ENCODE measurements around the gene ZNF319.
"Not testable (repeated sequence)": the region's sequence is repeated elsewhere in the genome, so short reads cannot be mapped to it uniquely, and the experiment has no call there.

The ZNF319 gene

GRCh38 chr16:58022601-58023371 lies 22.3 kb upstream of the ZNF319 start:
- FAIRE-seq (no peak), DNase-seq (ENCODE audit: insufficient read length, low spot score) (no peak)

- FAIRE-seq (no peak), DNase-seq (ENCODE audit: insufficient read length, low spot score) (no peak)
Measured at GRCh38 chr16:58021661-58022551, 21.4 kb upstream of the ZNF319 start.

GRCh38 chr16:58020628-58021521 lies 20.4 kb upstream of the ZNF319 start:
- DNase-seq (ENCODE audit: insufficient read length, low spot score) (no peak), FAIRE-seq (peak; percentile 88)

DNA sequence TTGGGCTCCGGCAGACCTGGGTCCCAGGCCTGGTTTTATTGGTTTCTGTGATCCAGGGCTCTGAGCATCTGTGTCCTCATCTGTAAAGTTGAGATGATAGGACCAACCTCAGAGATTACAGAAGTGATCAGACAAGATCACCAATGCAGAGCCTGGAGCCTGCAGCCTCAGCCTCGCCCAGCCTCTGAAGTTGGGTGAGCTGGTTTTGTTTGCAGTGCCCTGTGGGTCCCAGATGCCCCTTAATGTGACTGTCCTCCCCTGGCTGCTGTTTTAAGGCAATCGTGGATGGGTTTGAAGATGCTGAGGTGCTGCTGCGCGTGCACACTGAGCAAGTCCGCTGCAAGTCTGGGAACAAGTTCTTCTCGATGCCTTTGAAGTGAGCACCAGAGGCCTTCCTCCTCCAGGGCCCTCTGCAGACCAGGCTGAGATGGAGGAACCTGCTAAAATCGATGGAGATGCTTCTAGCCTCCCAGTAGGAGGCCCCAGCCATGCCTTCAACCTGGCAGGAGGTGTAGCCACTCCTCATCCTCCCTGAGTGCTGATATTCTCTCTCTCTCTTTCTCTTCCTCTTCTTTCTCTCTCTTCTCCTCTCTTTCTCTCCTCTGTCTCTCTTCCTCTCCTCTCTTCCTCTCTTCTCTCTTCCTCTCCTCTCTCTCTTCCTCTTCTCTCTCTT lies 19.5 kb upstream of the ZNF319 start:
- DNase-seq (ENCODE audit: insufficient read length, low spot score): no peak
- FAIRE-seq: no peak

- FAIRE-seq (no peak), DNase-seq (ENCODE audit: insufficient read length, low spot score) (no peak)
Measured at GRCh38 chr16:58018803-58019202, 18.3 kb upstream of the ZNF319 start.

- FAIRE-seq: no peak
- DNase-seq (ENCODE audit: insufficient read length, low spot score): no peak
Measured at GRCh38 chr16:58016840-58017446, 16.5 kb upstream of the ZNF319 start.

DNA sequence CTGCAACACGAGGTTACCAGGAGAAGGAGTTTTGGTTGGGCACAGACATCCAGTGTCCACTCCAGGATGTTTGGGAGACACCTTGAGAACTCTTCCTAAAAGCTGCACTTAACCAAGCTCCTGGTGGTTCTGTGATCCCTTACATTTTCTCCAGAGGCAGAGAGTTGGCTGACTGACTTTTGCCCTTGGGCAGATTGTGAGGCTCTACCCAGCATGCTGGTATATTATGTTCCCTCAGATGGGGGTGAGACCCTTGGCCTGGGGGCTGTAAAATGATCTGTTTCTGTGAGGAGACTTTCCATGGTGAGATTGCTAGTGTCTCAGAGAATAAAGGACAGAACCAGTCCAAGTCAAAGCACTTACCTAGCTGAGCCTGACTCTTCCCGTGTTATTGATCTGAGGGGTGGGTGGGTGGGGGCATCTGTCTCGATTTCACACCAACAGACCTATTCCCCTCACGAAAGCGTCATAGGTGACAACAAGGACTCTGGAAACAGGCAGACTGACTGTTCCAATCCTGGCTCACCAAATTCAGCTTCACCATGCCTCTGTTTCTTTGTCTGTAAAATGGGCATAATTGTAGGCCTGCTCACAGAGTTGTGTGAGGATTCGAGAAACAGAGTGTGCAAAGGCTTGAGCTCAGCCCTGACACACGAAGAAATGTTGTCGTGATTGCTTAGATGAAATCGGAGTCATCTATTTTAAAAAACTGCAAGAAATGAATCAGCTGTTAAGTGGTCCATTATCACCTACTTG lies 12.9 kb upstream of the ZNF319 start:
- no peak for DNase-seq (ENCODE audit: insufficient read length, low spot score)
- FAIRE-seq: no peak

- FAIRE-seq: no peak
- DNase-seq (ENCODE audit: insufficient read length, low spot score): no peak
Measured at GRCh38 chr16:58012481-58012880, 12.0 kb upstream of the ZNF319 start.

GRCh38 chr16:58011652-58012051 lies 11.2 kb upstream of the ZNF319 start:
- DNase-seq (ENCODE audit: insufficient read length, low spot score): no peak
- no peak for FAIRE-seq

DNA sequence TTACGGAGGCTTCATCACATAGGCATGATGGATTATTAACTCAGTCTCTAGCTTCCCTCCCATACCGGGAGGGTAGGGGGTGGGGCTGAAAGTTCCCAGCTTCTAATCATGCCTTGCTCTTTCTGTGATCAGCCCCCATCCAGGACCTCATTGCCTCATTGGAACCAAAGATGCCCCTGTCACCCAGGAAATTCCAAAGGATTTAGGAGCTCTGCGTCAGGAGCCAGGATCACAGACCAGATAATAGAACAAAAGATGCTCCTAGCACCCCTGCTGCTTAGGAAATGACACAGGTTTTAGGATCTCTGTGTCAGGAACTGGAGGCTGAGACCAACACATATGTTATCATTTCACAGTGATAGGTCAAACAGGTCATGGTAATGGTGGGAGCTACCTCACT lies 10.4 kb upstream of the ZNF319 start:
- FAIRE-seq (no peak), DNase-seq (ENCODE audit: insufficient read length, low spot score) (no peak)

DNA sequence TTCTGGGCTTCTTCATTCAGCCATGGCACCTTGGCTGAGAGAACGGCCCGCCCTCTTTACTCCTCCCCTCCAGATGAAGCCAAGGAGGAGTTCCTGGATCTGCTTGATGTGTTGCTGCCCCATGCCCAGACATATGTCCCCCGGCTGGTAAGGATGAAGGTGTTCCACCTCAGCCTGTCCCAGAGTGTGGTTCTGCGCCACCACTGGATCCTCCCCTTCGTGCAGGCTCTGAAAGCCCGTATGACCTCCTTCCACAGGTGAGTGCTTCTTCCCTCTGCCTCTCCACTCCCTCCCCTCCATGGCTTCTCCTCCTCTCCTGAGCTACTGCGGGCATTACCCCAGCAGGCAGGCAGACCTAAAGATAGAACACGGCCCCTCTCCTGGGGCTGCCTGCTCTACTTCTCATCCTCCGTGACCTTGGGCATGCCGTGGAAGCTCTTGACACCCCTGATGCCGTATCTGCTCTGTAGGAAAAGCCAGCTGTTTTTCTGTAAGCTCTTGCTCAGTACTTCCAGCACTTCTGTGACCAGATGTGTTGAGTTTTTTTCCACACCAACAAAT lies 9.5 kb upstream of the ZNF319 start:
- no peak for FAIRE-seq
- DNase-seq (ENCODE audit: insufficient read length, low spot score): no peak

DNA sequence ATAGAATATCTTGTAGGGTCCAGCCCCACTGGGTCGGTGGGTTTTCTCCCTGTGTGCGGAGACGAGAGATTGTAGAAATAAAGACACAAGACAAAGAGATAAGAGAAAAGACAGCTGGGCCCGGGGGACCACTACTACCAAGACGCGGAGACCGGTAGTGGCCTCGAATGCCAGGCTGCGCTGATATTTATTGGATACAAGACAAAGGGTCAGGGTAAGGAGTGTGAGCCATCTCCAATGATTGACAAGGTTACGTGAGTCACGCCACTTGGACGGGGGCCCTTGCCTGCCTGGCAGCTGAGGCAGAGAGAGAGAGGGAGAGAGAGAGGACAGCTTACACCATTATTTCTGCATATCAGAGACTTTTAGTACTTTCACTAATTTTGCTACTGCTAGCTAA lies 4.3 kb upstream of the ZNF319 start:
- not testable (repeated sequence) for FAIRE-seq; DNase-seq (ENCODE audit: insufficient read length, low spot score)

GRCh38 chr16:58002936-58003335 lies 2.5 kb upstream of the ZNF319 start:
- no peak for DNase-seq (ENCODE audit: insufficient read length, low spot score)
- no peak for FAIRE-seq

DNA sequence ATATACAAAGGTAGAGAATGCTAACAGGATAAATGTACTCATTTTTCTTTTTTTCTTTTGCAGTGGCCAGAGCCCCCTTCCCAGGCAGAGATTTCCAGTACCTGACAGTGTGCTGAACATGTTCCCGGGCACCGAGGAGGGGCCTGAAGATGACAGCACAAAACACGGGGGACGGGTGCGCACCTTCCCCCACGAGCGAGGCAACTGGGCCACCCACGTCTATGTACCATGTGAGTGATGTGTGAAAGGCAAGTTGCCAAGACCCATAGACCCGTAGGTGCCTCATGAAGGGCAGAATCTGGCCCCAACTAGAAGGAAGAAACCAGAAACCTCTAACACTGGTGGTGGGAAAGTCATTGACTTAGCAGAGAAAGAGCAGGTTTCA lies 1.9 kb upstream of the ZNF319 start:
- no peak for FAIRE-seq
- DNase-seq (ENCODE audit: insufficient read length, low spot score): no peak

DNA sequence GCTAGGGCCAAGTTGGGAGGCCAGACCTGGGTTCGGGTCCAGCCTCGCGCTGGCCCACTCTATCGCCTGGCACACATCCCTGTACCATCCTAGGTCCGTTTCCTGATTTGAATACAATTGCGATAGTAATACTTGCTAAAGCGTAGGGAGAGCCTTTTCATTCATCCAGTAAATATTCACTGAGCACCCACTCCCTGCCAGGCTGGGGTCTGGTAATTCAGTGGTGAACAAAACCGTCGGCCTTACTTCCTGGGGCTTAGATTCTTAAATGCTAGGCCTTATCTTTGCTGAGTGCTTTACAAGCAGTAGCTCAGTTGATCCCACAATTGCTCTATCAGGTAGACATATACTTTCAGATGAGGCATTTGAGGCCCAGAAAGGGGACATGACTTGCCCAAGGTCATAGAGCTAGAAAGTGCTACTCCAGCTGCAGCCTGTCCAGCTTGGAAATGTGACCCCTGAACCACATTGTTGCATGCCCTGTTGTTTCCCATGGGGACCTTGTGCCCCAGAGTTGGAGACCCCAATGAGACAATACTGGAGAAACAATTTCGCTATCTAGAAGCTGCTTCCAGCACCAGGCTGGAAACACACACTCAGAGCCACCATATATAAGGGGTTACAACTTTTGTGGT lies 1.4 kb upstream of the ZNF319 start:
- no peak for DNase-seq (ENCODE audit: insufficient read length, low spot score)
- peak; percentile 64 for FAIRE-seq

- DNase-seq (ENCODE audit: insufficient read length, low spot score): peak; percentile 96
- peak; percentile 97 for FAIRE-seq
Measured at GRCh38 chr16:58000706-58001676, 519 bp upstream of the ZNF319 start, which contains the start of gene USB1. TSS of gene USB1 (plus strand) at chr16:58001407. CDS start at chr16:58001484, 77 bp downstream.

GRCh38 chr16:57999366-57999970 lies 1.0 kb downstream of the ZNF319 start:
- FAIRE-seq: peak; percentile 74
- peak; percentile 57 for DNase-seq (ENCODE audit: insufficient read length, low spot score)

Data from GM19239 (cell line).